ENCODE data around the gene MCFD2.

Gene MCFD2

GRCh38 chr2:46878240-46878877, 37.2 kb downstream of the MCFD2 start:
- TF ChIP-seq POLR2A (IDR thresholded peaks at IDR 0.05; ENCODE audit: low read length) (no peak), GATA1 (IDR thresholded peaks at IDR 0.05; ENCODE audit: low read depth, low read length) (no peak)
- peak in 1 of 2 experiments; percentile 33 for DNase-seq

- TF ChIP-seq POLR2A (IDR thresholded peaks at IDR 0.05; ENCODE audit: low read length) (no peak), GATA1 (IDR thresholded peaks at IDR 0.05; ENCODE audit: low read depth, low read length) (no peak)
- peak in 1 of 2 experiments; percentile 35 for DNase-seq
Observed at GRCh38 chr2:46877619-46878113, 37.9 kb downstream of the MCFD2 start.

GRCh38 chr2:46876741-46877384, 38.7 kb downstream of the MCFD2 start:
- peak; percentile 33 to 34 for DNase-seq
- TF ChIP-seq POLR2A (IDR thresholded peaks at IDR 0.05; ENCODE audit: low read length) (no peak), GATA1 (IDR thresholded peaks at IDR 0.05; ENCODE audit: low read depth, low read length) (no peak)

GRCh38 chr2:46875962-46876689, 39.5 kb downstream of the MCFD2 start:
- peak in 1 of 2 experiments; percentile 11 for DNase-seq

- no peak for DNase-seq
- TF ChIP-seq GATA1 (IDR thresholded peaks at IDR 0.05; ENCODE audit: low read depth, low read length) (no peak), POLR2A (IDR thresholded peaks at IDR 0.05; ENCODE audit: low read length) (no peak)
Observed at GRCh38 chr2:46875226-46875899, 40.2 kb downstream of the MCFD2 start.

- DNase-seq = no peak
- TF ChIP-seq POLR2A (IDR thresholded peaks at IDR 0.05; ENCODE audit: low read length) = no peak
- no peak for TF ChIP-seq GATA1 (IDR thresholded peaks at IDR 0.05; ENCODE audit: low read depth, low read length)
Observed at GRCh38 chr2:46874236-46874929, 41.2 kb downstream of the MCFD2 start.

- DNase-seq = peak; percentile 9 to 22
- no peak for TF ChIP-seq POLR2A (IDR thresholded peaks at IDR 0.05; ENCODE audit: low read length)
- no peak for TF ChIP-seq GATA1 (IDR thresholded peaks at IDR 0.05; ENCODE audit: low read depth, low read length)
Observed at GRCh38 chr2:46873604-46874068, 42.0 kb downstream of the MCFD2 start.

GRCh38 chr2:46872902-46873603, 42.6 kb downstream of the MCFD2 start:
- TF ChIP-seq POLR2A (IDR thresholded peaks at IDR 0.05; ENCODE audit: low read length) (no peak), GATA1 (IDR thresholded peaks at IDR 0.05; ENCODE audit: low read depth, low read length) (no peak)
- no peak for DNase-seq

GRCh38 chr2:46871976-46872381, 43.6 kb downstream of the MCFD2 start:
- DNase-seq = no peak
- no peak for TF ChIP-seq GATA1 (IDR thresholded peaks at IDR 0.05; ENCODE audit: low read depth, low read length)
- no peak for TF ChIP-seq POLR2A (IDR thresholded peaks at IDR 0.05; ENCODE audit: low read length)

- no peak for DNase-seq
- no peak for TF ChIP-seq POLR2A (IDR thresholded peaks at IDR 0.05; ENCODE audit: low read length)
Observed at GRCh38 chr2:46870051-46870839, 45.4 kb downstream of the MCFD2 start.

- DNase-seq = no peak
- TF ChIP-seq POLR2A (IDR thresholded peaks at IDR 0.05; ENCODE audit: low read length) = no peak
- TF ChIP-seq GATA1 (IDR thresholded peaks at IDR 0.05; ENCODE audit: low read depth, low read length) = no peak
Observed at GRCh38 chr2:46869621-46870020, 46.0 kb downstream of the MCFD2 start.

GRCh38 chr2:46866770-46867246, 48.8 kb downstream of the MCFD2 start:
- DNase-seq = no peak
- TF ChIP-seq GATA1 (IDR thresholded peaks at IDR 0.05; ENCODE audit: low read depth, low read length) (no peak), POLR2A (IDR thresholded peaks at IDR 0.05; ENCODE audit: low read length) (no peak)
